OCI-LY3 (cell line): ENCODE data around the gene FBXO42.

Experiments
- CTCF ChIP-seq: fragments of 200-600, 300-600 bp; sonication (generic); IDR thresholded peaks from 2 replicates; pipeline ENCODE4 v1.5.1; 2014; ENCODE audit warnings: antibody characterized with exemption, low read length, low read depth
- EZH2phosphoT487 ChIP-seq: fragments of 200-600 bp; shearing (Covaris generic); IDR thresholded peaks from 2 replicates; pipeline ENCODE4 v1.6.1; 2018; ENCODE audit warnings: antibody characterized with exemption, mixed run types, low read depth

GRCh38 chr1:16204634-16205333 is 147.5 kb downstream of the FBXO42 start:
- TF ChIP-seq CTCF (peak; percentile 38), EZH2phosphoT487 (no peak)
